NCI-H2227 treated with DMSO at 0.1 percent for 48 hours (cell line): ENCODE measurements around the gene SH3D21.

Experiments used
- DNase-seq: peaks from one replicate; lab custom pipeline; 2025; lab: John Stamatoyannopoulos, UW

SH3D21 gene

GRCh38 chr1:36359383-36359782 lies 53.2 kb downstream of the SH3D21 start:
- no peak for DNase-seq

GRCh38 chr1:36359911-36360550 lies 53.9 kb downstream of the SH3D21 start:
- DNase-seq, result no peak

- DNase-seq, result no peak
Measured at GRCh38 chr1:36365381-36365780, 59.2 kb downstream of the SH3D21 start.

GRCh38 chr1:36366091-36366661 lies 60.0 kb downstream of the SH3D21 start:
- DNase-seq, result peak; percentile 94

- no peak for DNase-seq
Measured at GRCh38 chr1:36367066-36367465, 60.9 kb downstream of the SH3D21 start.

- DNase-seq, result no peak
Measured at GRCh38 chr1:36367798-36368197, 61.6 kb downstream of the SH3D21 start.

GRCh38 chr1:36369061-36369861 lies 63.1 kb downstream of the SH3D21 start:
- peak; percentile 74 for DNase-seq
